ENCODE data around the gene SH3BP5L.

SH3BP5L gene

DNA sequence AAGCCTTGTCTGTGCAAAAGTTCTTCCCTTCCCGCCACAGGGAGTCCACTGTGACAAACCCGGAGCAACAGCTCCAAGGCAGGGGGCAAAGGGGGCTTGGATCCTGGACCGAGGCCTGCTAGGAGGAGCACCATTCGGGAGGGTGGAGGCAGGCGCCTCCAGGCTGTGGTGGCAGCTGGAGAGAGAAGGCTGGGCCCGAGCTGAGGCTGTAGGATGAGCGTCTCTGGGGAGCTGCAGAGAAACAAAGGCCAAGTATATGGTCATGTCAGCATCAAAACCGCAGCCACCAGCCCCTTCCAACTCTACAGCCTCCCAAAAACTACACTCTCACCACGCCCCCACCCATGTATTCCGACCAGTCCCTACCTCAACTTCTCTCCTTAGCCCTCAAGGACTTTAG is 579 bp downstream of the SH3BP5L start:
- DNase-seq = no peak

DNA sequence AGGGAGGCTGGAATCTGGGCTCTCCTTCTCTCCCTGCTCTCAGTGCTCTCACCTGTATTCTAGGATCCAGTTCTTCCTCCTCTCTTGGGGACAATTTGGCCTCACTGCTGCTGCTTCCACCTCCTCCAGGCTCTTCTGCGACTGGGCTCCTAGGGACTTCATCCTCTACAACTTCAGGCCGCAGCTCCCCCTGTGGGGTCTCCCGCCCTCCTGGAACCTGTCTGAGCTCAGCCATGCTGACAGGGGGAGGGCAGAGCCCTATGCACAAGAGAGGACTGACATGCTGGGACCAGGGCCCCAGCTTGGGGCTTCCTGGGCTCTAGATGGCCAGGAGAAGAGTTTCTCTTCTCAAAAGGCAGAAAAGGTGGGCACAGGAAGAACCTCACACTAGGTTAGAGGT is 1.0 kb downstream of the SH3BP5L start:
- no peak for DNase-seq

DNA sequence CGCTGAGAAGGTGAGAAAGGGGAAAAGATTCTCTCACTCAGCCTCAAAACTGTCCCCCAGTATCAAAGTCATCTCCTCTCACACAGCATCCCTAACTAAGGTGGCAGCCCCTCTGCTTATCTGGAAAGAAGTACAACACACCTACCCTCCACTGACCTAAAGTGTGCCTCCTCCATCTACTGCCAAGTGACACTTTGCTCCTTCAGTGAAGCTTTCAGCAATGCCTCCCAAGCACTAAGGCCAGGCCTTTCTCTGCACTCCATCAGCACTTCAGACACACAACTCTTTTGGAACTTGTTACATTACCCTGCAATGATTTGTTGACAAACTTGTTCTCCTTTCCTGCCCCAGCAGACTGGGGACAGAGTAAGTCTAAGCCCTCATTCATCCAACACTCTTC is 1.4 kb downstream of the SH3BP5L start:
- no peak for DNase-seq

DNA sequence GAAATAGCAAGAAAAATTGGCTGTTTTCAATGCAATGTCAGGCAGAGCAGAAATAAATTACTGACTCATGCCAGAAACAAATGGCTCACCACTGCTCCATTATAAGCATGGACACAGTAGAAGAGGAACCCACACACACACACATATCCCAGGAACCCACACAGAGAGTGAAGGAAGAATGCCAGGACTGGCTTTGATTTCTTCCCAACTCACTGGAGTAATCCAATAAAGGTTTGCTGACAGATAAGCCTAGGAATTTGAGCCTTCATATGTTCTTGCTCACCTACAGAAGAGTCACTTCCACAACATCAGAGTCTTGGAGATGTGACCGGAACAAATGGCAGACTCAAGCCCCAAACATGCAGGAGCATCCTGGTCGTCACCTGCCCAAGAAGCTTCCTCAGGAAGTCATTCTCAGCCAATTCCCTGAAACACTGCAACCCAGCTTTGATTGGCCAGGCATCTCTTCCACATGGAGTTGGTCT is 2.2 kb downstream of the SH3BP5L start:
- no peak for DNase-seq

DNA sequence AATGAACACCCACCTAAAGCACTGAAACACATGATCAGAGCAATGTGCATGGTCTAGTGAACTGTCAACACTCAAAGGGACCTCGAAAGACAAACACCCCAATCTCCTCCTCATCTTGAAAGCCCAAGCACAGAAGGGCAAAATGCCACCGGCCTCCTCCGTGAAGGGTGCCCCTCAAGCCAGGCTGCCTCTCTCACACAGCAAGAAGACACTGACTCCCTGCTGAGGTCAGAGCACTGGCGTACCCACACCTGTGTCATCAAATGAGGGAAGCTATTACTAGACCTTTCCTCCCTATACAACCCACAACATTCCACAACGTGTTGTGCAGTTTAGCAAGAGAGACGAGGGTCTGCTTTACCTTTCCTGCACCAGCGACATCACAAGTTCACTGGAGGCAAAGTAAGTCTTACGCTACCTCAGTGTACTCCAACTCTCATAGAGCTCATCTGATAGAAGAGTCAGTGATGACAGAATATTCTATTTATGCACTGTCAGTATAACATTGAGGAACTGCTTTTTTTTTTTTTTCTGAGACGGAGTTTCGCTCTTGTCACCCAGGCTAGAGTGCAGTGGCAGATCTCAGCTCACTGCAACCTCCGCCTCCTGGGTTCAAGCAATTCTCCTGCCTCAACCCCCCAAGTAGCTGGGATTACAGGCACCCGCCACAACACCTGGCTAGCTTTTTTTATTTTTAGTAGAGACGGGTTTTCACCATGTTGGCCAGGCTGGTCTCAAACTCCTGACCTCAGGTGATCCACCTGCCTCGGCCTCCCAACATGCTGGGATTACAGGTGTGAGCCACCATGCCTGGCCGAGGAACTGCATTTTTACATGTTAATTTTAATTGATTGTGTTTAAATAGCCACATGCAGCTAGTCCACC is 3.3 kb downstream of the SH3BP5L start:
- no peak for DNase-seq

DNA sequence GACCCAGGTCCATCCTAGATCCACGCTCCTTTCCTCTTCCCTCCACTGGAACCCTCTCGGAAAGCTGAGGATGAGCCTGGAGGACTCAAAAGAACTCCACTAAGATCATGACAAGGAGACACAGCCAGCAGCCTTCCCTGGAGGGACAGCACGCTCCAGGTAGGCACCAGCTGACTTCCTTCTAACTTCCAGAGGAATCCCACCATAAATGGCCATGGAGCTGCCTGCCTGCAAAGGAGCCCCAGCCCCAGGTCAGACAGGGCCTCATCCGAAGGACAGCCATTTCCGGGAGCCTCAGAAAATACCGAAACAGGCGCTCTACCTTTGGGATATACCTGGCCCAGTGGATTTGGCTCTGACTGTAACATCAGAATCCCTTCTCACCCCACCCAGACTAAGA is 4.1 kb downstream of the SH3BP5L start:
- DNase-seq = no peak

DNA sequence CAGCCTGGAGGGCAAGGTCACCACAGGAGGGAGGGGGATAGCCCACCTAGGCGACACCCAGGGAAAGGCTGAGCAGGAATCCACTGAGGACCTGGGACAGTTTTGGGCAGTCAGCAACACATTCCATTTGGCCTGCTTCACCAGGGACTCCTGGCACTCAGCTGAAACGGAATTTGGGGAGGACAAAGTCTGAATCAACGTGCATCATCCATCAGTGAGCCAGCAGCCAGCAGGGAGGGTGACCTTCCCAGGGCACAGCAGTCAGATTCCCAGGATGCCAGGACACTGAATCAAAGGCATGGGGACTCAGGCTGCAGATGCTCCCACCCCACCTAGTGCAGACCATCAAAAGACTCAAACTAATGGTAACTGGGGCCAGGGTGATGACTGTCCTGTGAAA is 4.6 kb downstream of the SH3BP5L start:
- no peak for DNase-seq

DNA sequence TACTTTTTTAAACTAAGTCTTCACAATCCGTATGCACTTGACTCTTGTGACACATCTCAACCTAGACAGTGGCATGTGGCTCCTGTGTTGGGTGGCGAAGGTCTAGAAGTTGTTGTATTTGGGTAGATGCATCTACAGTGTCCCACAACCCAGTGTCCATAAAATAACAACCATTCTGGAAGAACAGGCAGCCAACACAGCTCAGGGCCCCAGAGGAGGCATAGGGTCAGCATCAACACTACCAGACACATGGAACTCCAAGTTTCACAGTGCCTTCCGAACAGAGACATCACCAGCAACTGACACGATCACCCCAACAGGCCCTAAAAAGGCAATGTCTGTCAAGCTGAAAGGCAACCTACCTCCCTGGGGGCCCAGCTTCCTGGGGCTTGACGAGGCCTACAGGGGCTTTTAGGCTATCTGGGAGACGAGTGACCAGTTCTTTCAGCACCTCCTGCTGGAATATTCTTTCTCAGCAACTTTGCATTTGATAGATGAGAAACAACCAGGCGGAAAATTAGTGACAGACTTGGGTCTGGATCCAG is 5.6 kb downstream of the SH3BP5L start:
- no peak for DNase-seq

DNA sequence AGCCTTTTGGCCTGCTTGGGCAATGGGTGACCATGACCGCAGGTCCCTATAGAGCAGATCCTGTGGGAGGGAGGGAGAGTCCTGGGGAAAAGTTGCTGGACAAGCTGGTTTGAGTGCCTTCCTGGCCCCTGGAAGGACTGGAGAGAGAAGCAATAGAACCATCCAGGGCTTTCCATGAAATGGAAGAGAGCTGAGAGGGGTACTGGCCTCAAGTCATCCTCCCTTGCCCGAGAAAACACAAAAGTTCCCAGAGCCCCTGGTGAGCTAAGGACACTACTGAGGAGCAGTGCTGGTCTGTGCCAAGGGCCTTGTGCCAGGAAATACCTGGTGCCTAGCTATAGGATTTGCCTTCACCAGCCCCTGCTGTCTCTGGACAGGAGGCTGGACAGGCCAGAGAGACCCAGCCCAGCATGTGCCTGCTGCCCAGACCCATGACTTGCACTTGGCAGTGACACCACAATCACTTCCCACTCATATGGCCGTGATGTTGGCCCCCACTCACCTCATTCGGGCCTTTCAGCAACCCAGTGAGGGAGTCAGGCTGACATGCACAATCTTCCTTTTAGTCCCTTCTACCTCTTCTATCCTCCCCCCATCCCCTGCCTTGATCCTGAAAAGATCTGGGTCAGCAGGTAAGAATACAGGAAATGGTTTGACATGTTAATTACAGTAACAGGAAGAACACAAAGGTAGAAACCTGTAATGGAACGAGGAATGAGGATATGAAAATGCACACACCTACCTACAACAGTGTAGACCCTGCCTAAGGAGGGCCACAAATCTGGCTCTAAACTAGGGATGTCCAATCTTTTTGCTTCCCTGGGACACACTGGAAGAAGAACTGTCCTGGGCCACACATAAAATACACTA is 7.0 kb downstream of the SH3BP5L start:
- no peak for DNase-seq

DNA sequence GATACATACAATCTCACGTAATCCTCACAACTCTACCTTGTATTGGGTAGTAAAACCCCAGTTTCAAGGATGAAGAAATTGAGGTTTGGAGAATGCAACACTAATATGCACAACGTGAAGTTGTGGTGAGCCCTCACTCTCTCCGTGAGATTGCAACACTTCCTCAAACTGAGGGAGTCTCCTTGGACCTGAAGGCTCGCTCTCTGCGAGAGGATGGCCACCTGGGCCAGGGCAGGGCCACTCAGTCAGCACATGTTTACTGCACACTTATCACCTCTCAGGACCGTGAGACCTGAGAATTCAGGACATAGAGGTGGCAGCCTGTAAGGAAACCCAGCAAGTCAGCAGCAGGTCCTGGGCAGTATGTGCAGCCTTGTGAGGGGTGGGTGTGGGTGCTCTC is 8.7 kb downstream of the SH3BP5L start:
- no peak for DNase-seq

DNA sequence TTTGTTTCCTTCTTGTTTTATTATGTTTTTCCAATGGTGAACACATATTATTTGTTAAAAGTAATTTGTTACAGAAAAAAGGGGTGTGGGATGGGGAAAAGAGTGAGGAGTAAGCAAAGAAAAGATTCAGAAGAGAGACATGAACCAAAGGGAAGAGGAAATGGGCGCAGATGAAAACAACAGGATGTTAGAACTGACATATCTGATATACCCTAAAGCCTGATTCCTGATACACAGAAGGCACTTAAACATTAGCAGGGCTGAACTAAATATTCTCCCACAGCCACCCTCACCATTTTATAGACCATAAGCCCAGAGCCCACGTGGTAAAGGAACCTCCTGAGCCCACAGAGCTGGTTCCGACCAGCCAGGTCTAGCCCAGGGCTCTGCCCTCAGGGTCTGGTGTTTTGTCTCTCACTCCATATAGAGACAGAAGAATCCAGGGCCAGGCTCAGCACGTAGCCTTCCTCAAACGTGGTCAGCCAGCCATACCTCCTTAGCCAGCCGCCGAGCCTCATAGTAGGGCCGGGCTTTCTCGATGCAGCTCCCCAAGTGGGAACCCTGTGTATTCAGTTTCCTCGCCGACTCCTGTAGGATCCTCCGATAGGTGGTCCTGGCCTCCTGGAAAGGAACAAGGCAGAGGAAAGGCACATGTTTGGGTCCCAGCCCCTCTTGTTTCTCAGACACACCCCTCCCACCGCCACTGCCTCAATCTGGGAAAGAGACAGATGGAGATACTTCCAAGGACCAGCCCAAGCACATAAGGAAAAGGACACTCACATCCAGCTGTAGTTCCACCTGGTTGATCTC is 9.5 kb downstream of the SH3BP5L start:
- DNase-seq = no peak

DNA sequence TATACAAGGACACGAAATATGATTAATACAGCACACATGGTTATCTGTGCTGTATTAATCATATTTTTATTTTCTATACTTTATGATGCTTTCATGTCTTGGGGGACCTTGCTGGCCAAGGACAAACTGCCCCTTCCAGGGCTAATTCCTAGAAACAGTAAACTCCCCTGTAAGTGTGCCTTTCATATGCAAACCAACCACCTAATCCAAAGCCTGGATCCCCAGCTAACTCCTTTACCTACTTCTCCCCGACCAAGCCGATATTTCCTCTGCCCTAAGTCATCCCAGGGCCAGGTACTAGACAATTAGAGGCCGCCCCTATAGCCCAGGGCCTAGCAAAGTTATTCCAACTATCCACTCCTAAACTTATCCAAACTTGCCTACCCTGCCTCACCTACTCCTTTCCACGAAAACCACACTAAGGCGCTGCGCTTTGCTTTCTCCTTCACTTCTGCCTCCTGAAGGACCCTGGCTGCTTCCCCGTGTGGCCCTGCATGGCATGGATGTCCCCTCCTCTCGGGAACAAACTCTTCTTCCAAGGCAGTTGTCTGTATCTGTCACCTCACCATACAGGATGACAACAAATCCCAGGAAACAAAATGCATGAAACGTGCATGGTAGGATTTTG is 10.2 kb downstream of the SH3BP5L start:
- no peak for DNase-seq

DNA sequence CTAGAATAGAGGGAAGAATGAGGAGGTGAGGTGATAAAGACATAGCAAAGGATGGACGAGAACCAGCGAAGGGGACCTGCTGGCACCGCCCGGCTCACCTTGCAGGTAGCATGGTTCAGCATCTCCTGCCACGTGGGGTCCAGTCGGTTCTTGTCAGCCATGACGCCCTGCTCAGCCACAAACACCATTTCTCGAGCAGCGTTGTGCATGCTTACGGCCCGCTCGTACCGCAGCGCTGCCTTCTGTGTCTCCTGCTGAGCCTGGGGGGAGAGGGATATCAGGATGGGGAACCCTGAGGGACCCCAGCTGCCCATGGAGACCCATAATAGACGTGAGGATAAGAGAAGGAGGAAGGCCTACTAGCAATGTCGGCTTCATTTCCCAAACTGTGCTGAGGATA is 11.4 kb downstream of the SH3BP5L start:
- DNase-seq = no peak

DNA sequence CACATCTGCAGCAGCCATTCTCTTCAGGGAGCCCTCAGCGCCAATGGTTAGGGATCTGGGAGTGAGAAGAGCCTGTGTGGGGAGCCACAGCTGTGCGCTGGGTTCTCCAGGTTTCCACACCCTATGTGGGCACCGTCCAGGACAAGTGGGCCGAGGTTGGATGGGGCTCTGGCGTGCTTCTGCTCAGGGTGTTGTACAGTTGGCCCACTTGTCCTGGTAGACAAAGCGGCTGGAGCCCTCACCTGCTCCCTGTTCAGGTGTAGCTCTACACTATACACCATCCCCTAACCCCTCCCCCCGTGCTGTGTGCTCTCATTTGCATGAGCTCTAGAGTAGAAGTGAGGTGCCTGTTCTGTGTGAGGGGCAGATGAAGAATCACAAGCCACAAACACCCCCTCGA is 12.2 kb downstream of the SH3BP5L start:
- no peak for DNase-seq

DNA sequence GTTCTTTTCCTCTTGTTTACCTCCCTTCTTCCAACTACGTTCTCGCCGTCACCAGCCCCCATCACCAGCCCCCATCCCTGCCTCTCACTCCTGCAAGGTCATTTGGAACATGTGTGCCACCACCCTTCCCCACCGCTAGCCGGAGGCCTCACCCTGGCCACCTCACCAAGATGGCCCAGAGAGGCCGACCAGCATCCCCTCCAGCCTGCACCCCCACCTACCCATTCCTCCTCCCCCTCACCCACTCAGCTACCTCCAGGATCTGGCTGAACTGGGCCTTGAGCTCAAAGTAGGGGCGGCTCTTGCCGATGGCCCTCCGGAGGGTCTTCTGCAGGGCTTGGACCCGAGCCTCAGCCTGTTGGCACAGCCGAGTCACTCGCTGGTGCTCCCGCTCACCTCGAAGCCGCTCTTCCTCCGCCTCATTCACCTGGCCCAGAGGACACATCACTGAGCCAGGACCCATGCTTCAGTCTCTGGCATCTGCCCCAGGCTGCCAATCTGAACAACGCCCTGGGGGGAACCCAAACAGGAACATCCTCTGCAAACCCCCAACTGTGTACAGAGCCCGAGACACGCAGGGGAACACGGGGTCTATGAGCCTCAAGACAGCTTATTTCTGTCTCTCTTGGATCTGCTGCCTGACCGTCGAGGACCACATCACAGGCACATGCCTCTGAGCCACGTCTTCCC is 12.8 kb downstream of the SH3BP5L start:
- DNase-seq = no peak

DNA sequence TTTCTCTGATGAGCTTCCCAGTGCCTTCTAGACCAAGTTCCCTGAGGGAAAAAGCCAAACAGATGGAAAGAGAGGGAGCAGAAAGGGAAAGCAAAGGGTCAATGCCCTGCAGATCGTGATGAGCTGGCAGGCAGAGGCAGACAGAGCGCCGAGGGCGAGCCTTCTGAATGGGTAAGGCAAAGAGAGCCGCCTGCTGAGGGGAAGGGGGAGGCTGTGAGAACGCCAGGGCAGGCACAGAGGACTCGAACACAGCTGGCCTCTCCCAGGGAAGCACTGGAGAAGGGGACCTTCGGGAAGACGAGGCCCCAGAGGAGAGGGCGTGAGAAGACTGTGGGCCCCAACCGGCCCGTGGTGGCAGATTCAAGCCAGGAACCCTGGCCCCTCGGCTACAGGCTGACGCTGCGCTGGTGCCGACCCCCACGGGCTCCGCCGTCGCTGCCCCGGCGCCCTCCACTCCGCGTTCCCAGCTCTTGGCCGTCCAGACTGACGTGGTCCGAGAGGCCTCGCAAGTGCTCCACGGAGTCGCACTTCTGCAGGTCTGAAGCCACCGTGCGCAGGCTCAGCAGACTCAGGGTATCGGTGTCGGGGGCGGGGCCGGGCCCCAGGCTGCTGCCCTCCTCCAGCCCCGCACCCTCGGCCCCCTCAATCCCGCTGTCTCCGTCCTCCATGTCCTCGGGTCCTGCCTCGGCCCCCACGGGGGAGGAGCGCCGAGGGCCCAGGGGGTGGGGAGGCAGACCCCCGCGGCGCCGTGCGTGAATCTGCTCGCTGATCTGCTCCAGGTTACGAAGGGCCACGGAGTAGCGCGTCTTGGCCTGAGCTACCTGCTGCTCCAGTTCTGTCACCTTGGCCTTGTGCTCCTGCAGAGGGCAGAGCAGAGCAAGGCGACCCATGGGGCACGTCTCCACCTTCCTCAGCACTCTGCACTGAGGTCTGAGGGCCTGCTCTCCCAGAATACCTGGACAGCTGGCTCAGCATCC is 13.9 kb downstream of the SH3BP5L start:
- peak; percentile 20 for DNase-seq

DNA sequence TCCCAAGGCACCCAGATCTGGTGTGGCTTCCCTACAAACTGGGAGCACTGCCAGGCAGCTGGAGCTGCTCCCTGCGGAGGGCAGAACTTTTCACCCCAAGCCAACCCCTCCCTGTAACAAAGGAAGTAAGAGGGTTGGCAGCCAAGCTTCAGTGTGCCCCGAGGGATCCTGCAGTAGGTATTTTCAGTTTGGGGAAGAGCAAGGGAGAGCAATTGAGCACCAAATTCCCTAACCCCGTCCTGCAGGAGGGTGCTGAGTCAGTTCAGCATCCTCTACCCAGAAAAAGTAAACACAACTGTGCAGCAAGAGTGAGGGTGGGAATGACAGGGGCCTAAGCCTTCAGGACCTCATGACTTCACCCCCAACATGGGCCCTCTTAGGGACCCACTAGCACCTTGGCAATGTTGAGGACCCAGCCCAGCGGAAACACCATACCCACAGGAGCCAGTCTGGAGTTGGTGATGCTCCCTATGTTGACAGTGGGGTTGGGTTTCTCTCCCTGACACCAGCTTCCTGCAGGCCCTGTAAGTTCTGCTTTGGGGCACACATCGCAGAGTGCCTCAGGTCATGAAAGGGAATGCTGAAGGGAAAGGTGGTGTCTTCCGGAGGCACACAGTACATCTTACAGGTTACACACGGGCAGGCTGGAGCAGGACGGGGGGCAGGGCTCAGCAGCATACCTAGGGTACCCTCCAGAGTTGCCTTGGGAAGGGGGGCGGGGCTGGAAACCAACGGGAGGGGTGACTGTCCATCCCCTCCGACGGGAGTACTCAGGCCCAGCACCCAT is 14.8 kb downstream of the SH3BP5L start:
- no peak for DNase-seq

DNA sequence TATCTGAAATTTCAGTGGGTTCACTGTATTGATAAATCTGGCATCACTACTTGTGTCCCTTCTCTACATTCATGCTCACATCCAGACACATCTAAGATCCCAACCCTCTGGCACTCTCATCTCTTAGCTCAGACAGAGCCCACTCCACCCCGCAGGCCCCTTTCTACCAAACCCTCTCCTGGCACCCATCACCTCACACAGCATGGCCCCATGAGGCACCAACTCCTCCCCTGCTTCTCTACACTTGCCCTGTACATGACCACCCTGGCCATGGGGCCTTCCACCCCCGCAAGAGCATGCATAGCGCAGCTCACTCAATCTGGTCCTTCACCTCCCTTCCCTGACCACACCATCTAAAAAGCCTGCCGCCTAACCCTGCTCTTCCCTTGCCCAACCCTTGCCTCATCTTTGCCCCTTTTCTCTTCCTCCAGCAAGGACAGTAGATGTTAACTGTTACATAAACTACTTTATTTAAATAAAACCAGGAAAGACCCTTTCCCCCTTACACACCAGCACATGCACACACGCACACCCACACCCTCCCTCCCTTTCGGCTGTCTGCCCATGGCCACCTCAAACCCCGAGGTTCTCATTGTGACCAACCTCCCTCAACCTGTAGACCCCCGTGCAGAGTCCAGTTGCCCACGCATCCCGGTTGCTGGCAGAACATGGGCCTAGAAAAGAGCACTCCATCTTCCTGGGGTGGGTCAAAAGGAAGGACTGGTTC is 15.6 kb downstream of the SH3BP5L start:
- no peak for DNase-seq

DNA sequence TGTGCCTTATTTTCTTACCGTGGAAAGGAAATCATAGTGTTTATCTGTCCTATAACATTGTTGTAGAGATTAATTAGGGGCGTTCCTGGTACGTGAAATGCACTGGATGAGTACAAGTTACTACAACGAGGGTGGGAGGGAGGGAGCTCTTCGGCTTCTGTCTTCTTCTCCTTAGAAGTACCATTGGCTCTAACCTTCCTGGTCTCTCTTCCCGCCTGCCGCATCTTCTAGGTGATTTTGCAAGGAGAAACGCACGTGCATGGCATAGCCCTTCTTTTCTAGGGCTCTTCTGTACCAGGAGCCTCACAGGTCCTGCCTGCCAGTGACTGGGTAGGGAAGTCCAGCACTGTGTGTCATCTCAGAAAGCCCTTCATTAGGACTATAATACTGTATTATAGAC is 16.8 kb downstream of the SH3BP5L start:
- no peak for DNase-seq
